ENCODE results near the gene ARAP1.

DNA sequence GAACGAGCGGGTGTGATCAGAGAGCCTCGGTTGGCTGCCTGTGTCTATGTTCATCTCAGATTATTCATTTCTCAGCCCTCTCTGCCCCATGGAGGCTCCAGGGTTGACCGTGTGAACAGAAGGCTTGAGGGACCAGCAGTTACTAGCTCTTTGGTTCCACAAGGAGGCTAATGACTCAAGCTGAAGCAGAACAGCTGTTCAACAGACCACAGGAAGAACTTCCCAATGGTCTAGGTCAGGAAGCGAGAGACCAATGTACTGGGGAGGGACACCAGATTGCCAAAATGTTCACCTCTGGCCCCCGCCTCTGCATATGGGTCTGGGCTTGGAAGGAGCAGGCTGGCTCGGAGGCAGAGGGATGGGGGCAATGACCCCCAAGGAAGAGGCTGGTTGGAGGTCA lies 63.3 kb downstream of the ARAP1 start:
- TF ChIP-seq POLR2AphosphoS5 (IDR thresholded peaks at IDR 0.05; ENCODE audit: low read depth, low read length) (no peak), POLR2A (IDR thresholded peaks at IDR 0.05; ENCODE audit: low read depth, low read length) (no peak), TAF1 (IDR thresholded peaks at IDR 0.05; ENCODE audit: borderline replicate concordance, low read depth, low read length) (no peak)

Measured in GM12892 (cell line).